Effector CD8-positive, alpha-beta T cell (primary cell): Measurements from ENCODE around the gene WWTR1.

Source experiments
- DNase-seq: peaks from one replicate; lab custom pipeline; 2025; lab: John Stamatoyannopoulos, UW

WWTR1 gene

GRCh38 chr3:149655826-149656574, 1.8 kb downstream of the WWTR1 start:
- no peak for DNase-seq

- no peak for DNase-seq
Observed at GRCh38 chr3:149654188-149654601, 3.6 kb downstream of the WWTR1 start.

- no peak for DNase-seq
Observed at GRCh38 chr3:149653564-149653963, 4.3 kb downstream of the WWTR1 start.

- no peak for DNase-seq
Observed at GRCh38 chr3:149653136-149653535, 4.7 kb downstream of the WWTR1 start.

- no peak for DNase-seq
Observed at GRCh38 chr3:149650828-149651227, 7.0 kb downstream of the WWTR1 start.

- DNase-seq, result no peak
Observed at GRCh38 chr3:149648525-149648924, 9.3 kb downstream of the WWTR1 start.

GRCh38 chr3:149647812-149648211, 10.0 kb downstream of the WWTR1 start:
- no peak for DNase-seq

GRCh38 chr3:149647285-149647684, 10.5 kb downstream of the WWTR1 start:
- DNase-seq, result no peak

GRCh38 chr3:149646181-149646766, 11.6 kb downstream of the WWTR1 start:
- DNase-seq, result no peak

GRCh38 chr3:149643963-149644362, 13.9 kb downstream of the WWTR1 start:
- DNase-seq, result no peak

- no peak for DNase-seq
Observed at GRCh38 chr3:149643482-149643798, 14.4 kb downstream of the WWTR1 start.

GRCh38 chr3:149640976-149641728, 16.7 kb downstream of the WWTR1 start:
- DNase-seq, result no peak

- no peak for DNase-seq
Observed at GRCh38 chr3:149639093-149639486, 18.7 kb downstream of the WWTR1 start.

- DNase-seq, result no peak
Observed at GRCh38 chr3:149638228-149639092, 19.4 kb downstream of the WWTR1 start.

GRCh38 chr3:149635396-149635795, 22.4 kb downstream of the WWTR1 start:
- DNase-seq, result no peak

GRCh38 chr3:149634573-149634972, 23.3 kb downstream of the WWTR1 start:
- no peak for DNase-seq

GRCh38 chr3:149634072-149634471, 23.8 kb downstream of the WWTR1 start:
- no peak for DNase-seq

- no peak for DNase-seq
Observed at GRCh38 chr3:149632225-149632624, 25.6 kb downstream of the WWTR1 start.

GRCh38 chr3:149630806-149631205, 27.0 kb downstream of the WWTR1 start:
- DNase-seq, result no peak

- DNase-seq, result no peak
Observed at GRCh38 chr3:149628957-149629670, 28.7 kb downstream of the WWTR1 start.

GRCh38 chr3:149626671-149627070, 31.2 kb downstream of the WWTR1 start:
- DNase-seq, result no peak

GRCh38 chr3:149625795-149626194, 32.0 kb downstream of the WWTR1 start:
- no peak for DNase-seq
